Measurements from ENCODE around the gene ITGA11. TPM values are rescaled to one million over a fixed set of nuclear protein-coding genes. Genes with fewer than 3 reads are reported as not detected.

Gene ITGA11
- total RNA-seq, 3 donors from 2014 or later (not counting 1 experiment from before 2014, with no cell fraction given) = not detected

GRCh38 chr15:68289057-68289456 lies 142.9 kb downstream of the ITGA11 start:
- Mint-ChIP-seq H3K4me1 (peaks cover 51 to 57% of the 10 kb centered on the region in 2 donors), H3K9me3 (no peaks in the 10 kb centered on the region), H3K27ac (peak overlapping the region in 1 of 2 donors; percentile 24), H3K4me3 (no peak overlapping the region), H3K27me3 (ENCODE audit: low read depth in 2 of 2) (no peaks in the 10 kb centered on the region), H3K36me3 (peaks cover 13% of the 10 kb centered on the region)
- Histone ChIP-seq H3K4me3 (ENCODE audit: low read length) (no peak overlapping the region), H3K27ac (ENCODE audit: low read length) (no peak overlapping the region), H3K4me1 (ENCODE audit: control insufficient read depth, insufficient read depth, low read length) (no peaks in the 10 kb centered on the region), H3K36me3 (ENCODE audit: control insufficient read depth, insufficient read depth, low read length) (peaks cover 30% of the 10 kb centered on the region), H3K27me3 (ENCODE audit: control insufficient read depth, insufficient read depth, low read length) (no peaks in the 10 kb centered on the region), H3K9me3 (ENCODE audit: control insufficient read depth, insufficient read depth, low read length) (no peaks in the 10 kb centered on the region)
- no CpG with 5 or more reads among the region's 2 CpGs for WGBS (ENCODE audit: insufficient coverage)
- TF ChIP-seq CTCF (IDR thresholded peaks at IDR 0.05) = no peak
- ATAC-seq (no peak), DNase-seq (no peak)
- intact Hi-C loops (cut with micrococcal nuclease) = loop anchor here (10.0 kb wide), 1 partner anchor 1034 kb away; the partner anchor contains the start of genes AAGAB and IQCH

- H3K36me3 Mint-ChIP-seq = peaks cover 13% of the 10 kb centered on the region
- no peaks in the 10 kb centered on the region for H3K9me3 ChIP-seq (ENCODE audit: control insufficient read depth, insufficient read depth, low read length)
- intact Hi-C loops (cut with micrococcal nuclease) = loop anchor here (10.0 kb wide), 1 partner anchor 1031 kb away; the partner anchor contains the start of genes AAGAB and IQCH
- no peak for TF ChIP-seq CTCF (IDR thresholded peaks at IDR 0.05)
- ATAC-seq (no peak), DNase-seq (no peak)
- H3K4me1 ChIP-seq (ENCODE audit: control insufficient read depth, insufficient read depth, low read length) = peaks cover 8% of the 10 kb centered on the region
- H3K4me1 Mint-ChIP-seq = peaks cover 51 to 64% of the 10 kb centered on the region in 2 donors
- H3K4me3 Mint-ChIP-seq = no peak overlapping the region
- H3K27ac Mint-ChIP-seq = peak overlapping the region; percentile 32 to 52
- no peak overlapping the region for H3K4me3 ChIP-seq (ENCODE audit: low read length)
- no peaks in the 10 kb centered on the region for H3K27me3 Mint-ChIP-seq (ENCODE audit: low read depth in 2 of 2)
- H3K27ac ChIP-seq (ENCODE audit: low read length) = no peak overlapping the region
- H3K27me3 ChIP-seq (ENCODE audit: control insufficient read depth, insufficient read depth, low read length) = no peaks in the 10 kb centered on the region
- H3K9me3 Mint-ChIP-seq = no peaks in the 10 kb centered on the region
- H3K36me3 ChIP-seq (ENCODE audit: control insufficient read depth, insufficient read depth, low read length) = peaks cover 25% of the 10 kb centered on the region
- 88% methylated on average over 3 of the region's 5 CpGs for WGBS (ENCODE audit: insufficient coverage)
Measured at GRCh38 chr15:68286256-68286655, 145.7 kb downstream of the ITGA11 start.

- Mint-ChIP-seq H3K27me3 (ENCODE audit: low read depth in 2 of 2) (no peaks in the 10 kb centered on the region), H3K4me1 (peaks cover 59 to 67% of the 10 kb centered on the region in 2 donors), H3K27ac (peak overlapping the region; percentile 32 to 52), H3K9me3 (no peaks in the 10 kb centered on the region), H3K36me3 (peaks cover 9% of the 10 kb centered on the region), H3K4me3 (no peak overlapping the region)
- H3K27ac ChIP-seq (ENCODE audit: low read length) = no peak overlapping the region
- H3K9me3 ChIP-seq (ENCODE audit: control insufficient read depth, insufficient read depth, low read length) = no peaks in the 10 kb centered on the region
- peaks cover 10% of the 10 kb centered on the region for H3K4me1 ChIP-seq (ENCODE audit: control insufficient read depth, insufficient read depth, low read length)
- ATAC-seq (no peak), DNase-seq (no peak)
- TF ChIP-seq CTCF (IDR thresholded peaks at IDR 0.05) = no peak
- H3K4me3 ChIP-seq (ENCODE audit: low read length) = no peak overlapping the region
- no peaks in the 10 kb centered on the region for H3K27me3 ChIP-seq (ENCODE audit: control insufficient read depth, insufficient read depth, low read length)
- H3K36me3 ChIP-seq (ENCODE audit: control insufficient read depth, insufficient read depth, low read length) = peaks cover 17% of the 10 kb centered on the region
- intact Hi-C loops (cut with micrococcal nuclease) = loop anchor here (10.0 kb wide), 1 partner anchor 1031 kb away; the partner anchor contains the start of genes AAGAB and IQCH
- WGBS (ENCODE audit: insufficient coverage) = 96% methylated on average over 3 of the region's 5 CpGs
Measured at GRCh38 chr15:68285259-68285980, 146.5 kb downstream of the ITGA11 start.

Data from natural killer cell (primary cell).